Fibroblast of the aortic adventitia (primary cell): ENCODE data around the gene FAM8A1. TPM values are rescaled to one million over a fixed set of nuclear protein-coding genes. Genes with fewer than 3 reads are reported as not detected.

ENCODE experiments used
- DNase-seq: peaks from one replicate; pipeline ENCODE4 v3.0.0-alpha.2; 2010; ENCODE audit warnings: low read depth
- H3K4me3 ChIP-seq: 2 replicates; pipeline ENCODE4 v1.5.1; 2011; ENCODE audit warnings: low read depth, mild to moderate bottlenecking, control low read depth, low read length, moderate library complexity
- CTCF ChIP-seq: IDR thresholded peaks from 2 replicates; pipeline ENCODE4 v1.5.1; 2011; ENCODE audit warnings: mild to moderate bottlenecking, low read length, control low read depth, inconsistent platforms; ENCODE audit not compliant: insufficient read depth
- total RNA-seq: library from RNA; depleted of rRNA; stranded (reverse); fragments of >200 nt; gene quantifications from 2 replicates; pipeline ENCODE4 v1.2.3, GENCODE V29; 2012; ENCODE audit warnings: low replicate concordance

Gene FAM8A1
- total RNA-seq, 1 donor = 28.9 TPM

GRCh38 chr6:17588011-17588410, 12.1 kb upstream of the FAM8A1 start:
- no peak overlapping the region for H3K4me3 ChIP-seq
- DNase-seq = no peak
- TF ChIP-seq CTCF = no peak

GRCh38 chr6:17589406-17590096, 10.6 kb upstream of the FAM8A1 start:
- TF ChIP-seq CTCF = no peak
- DNase-seq = peak; percentile 70
- no peak overlapping the region for H3K4me3 ChIP-seq

- H3K4me3 ChIP-seq = no peak overlapping the region
- DNase-seq = no peak
- no peak for TF ChIP-seq CTCF
These were observed 8.8 kb upstream of the FAM8A1 start for GRCh38 chr6:17591287-17591686.

- TF ChIP-seq CTCF = no peak
- DNase-seq = no peak
- no peak overlapping the region for H3K4me3 ChIP-seq
These were observed 6.9 kb upstream of the FAM8A1 start for GRCh38 chr6:17593246-17593645.

- TF ChIP-seq CTCF = no peak
- H3K4me3 ChIP-seq = no peak overlapping the region
- DNase-seq = no peak
These were observed 4.0 kb upstream of the FAM8A1 start for GRCh38 chr6:17596085-17596484.

- DNase-seq = peak; percentile 11
These were observed 654 bp downstream of the FAM8A1 start for GRCh38 chr6:17600527-17601385.

More at GRCh38 chr6:17600527-17601385, 654 bp downstream of the FAM8A1 start:
- no peak for TF ChIP-seq CTCF
- H3K4me3 ChIP-seq = peak overlapping the region; percentile 90
